ENCODE measurements around the gene NOP9. TPM values are rescaled to one million over a fixed set of nuclear protein-coding genes. Genes with fewer than 3 reads are reported as not detected.
A peak's percentile ranks its signal among the peaks of the same experiment; 100 is the strongest.
"Not testable (repeated sequence)": the region's sequence is repeated elsewhere in the genome, so short reads cannot be mapped to it uniquely, and the experiment has no call there.

Gene NOP9
- total RNA-seq, 3 donors from 2014 or later, result 18.4 to 21.0 (median 19.0) TPM

GRCh38 chr14:24353559-24354481 is 54.2 kb downstream of the NOP9 start:
- Histone ChIP-seq H3K27ac (peak overlapping the region; percentile 58 to 70), H3K9me3 (no peaks in the 10 kb centered on the region), H3K4me3 (no peak overlapping the region), H3K4me1 (no peaks in the 10 kb centered on the region), H3K36me3 (no peaks in the 10 kb centered on the region), H3K27me3 (no peaks in the 10 kb centered on the region)
- no peak for DNase-seq (ENCODE audit: low spot score in 2 of 2)
- intact Hi-C loops (cut with DNase I; ENCODE audit: low total_unique reads), result loop anchor here (5.0 kb wide), 1 partner anchor 792 kb away; no protein-coding TSS in a partner anchor
- TF ChIP-seq POLR2AphosphoS5 (IDR thresholded peaks at IDR 0.05) (no peak), CTCF (IDR thresholded peaks at IDR 0.05) (no peak), POLR2A (IDR thresholded peaks at IDR 0.05) (no peak)

- DNase-seq (ENCODE audit: low spot score in 2 of 2); H3K4me1 ChIP-seq; H3K9me3 ChIP-seq; H3K4me3 ChIP-seq; H3K27me3 ChIP-seq; H3K36me3 ChIP-seq: not testable (repeated sequence)
- peak overlapping the region; percentile 58 to 70 for H3K27ac ChIP-seq
- intact Hi-C loops (cut with DNase I; ENCODE audit: low total_unique reads), result loop anchor here (5.0 kb wide), 1 partner anchor 792 kb away; no protein-coding TSS in a partner anchor
Observed at GRCh38 chr14:24354482-24354825, 54.8 kb downstream of the NOP9 start.

GRCh38 chr14:24355009-24355408 is 55.4 kb downstream of the NOP9 start:
- intact Hi-C loops (cut with DNase I; ENCODE audit: low total_unique reads), result no loop called here
- no peak overlapping the region for H3K4me3 ChIP-seq

GRCh38 chr14:24356208-24356607 is 56.6 kb downstream of the NOP9 start:
- intact Hi-C loops (cut with DNase I; ENCODE audit: low total_unique reads), result no loop called here
- H3K27ac ChIP-seq, result no peak overlapping the region
- TF ChIP-seq CTCF (IDR thresholded peaks at IDR 0.05), result no peak
- TF ChIP-seq POLR2A (IDR thresholded peaks at IDR 0.05), result no peak
- TF ChIP-seq POLR2AphosphoS5 (IDR thresholded peaks at IDR 0.05), result no peak
- no peak overlapping the region for H3K4me3 ChIP-seq
- no peaks in the 10 kb centered on the region for H3K4me1 ChIP-seq
- H3K9me3 ChIP-seq, result no peaks in the 10 kb centered on the region
- DNase-seq (ENCODE audit: low spot score in 2 of 2), result no peak
- no peaks in the 10 kb centered on the region for H3K36me3 ChIP-seq
- no peaks in the 10 kb centered on the region for H3K27me3 ChIP-seq

More at GRCh38 chr14:24355009-24355408, 55.4 kb downstream of the NOP9 start:
- H3K27me3 ChIP-seq, result no peaks in the 10 kb centered on the region
- TF ChIP-seq CTCF (IDR thresholded peaks at IDR 0.05) (no peak), POLR2A (IDR thresholded peaks at IDR 0.05) (no peak), POLR2AphosphoS5 (IDR thresholded peaks at IDR 0.05) (no peak)
- H3K36me3 ChIP-seq, result no peaks in the 10 kb centered on the region
- DNase-seq (ENCODE audit: low spot score in 2 of 2), result no peak
- no peaks in the 10 kb centered on the region for H3K4me1 ChIP-seq
- no peaks in the 10 kb centered on the region for H3K9me3 ChIP-seq
- peak overlapping the region in 1 of 2 donors; percentile 70 for H3K27ac ChIP-seq

Other genes with a start within 250 kb of the NOP9 start
- under 1 TPM; 0.16 to 0.98 (median 0.73) TPM for gene CARMIL3, start 247.8 kb upstream of the NOP9 start, total RNA-seq
- gene CPNE6, start 228.3 kb upstream of the NOP9 start, total RNA-seq, result not detected
- 10 to 100 TPM; 20.5 to 51.5 (median 24.3) TPM for gene PCK2, start 205.5 kb upstream of the NOP9 start, total RNA-seq
- gene DCAF11, start 185.1 kb upstream of the NOP9 start, total RNA-seq, result 10 to 100 TPM; 78.6 to 81.6 (median 80.9) TPM
- 1 to 10 TPM; 2.1 to 5.6 (median 2.5) TPM for gene NRL, start 184.9 kb upstream of the NOP9 start, total RNA-seq
- 1 to 10 TPM; 1.2 to 2.6 (median 1.6) TPM for gene FITM1, start 169.2 kb upstream of the NOP9 start, total RNA-seq
- 100 to 1,000 TPM in 2 of 3 donors, 10 to 100 TPM in 1; 91.1 to 151 (median 135) TPM for gene PSME1, start 163.7 kb upstream of the NOP9 start, total RNA-seq
- 10 to 100 TPM; 13.4 to 19.0 (median 16.5) TPM for gene EMC9, start 158.3 kb upstream of the NOP9 start, total RNA-seq
- gene PSME2, start 153.2 kb upstream of the NOP9 start, total RNA-seq, result 10 to 100 TPM; 22.1 to 69.2 (median 62.1) TPM
- gene RNF31, start 152.4 kb upstream of the NOP9 start, total RNA-seq, result 10 to 100 TPM; 29.1 to 43.8 (median 41.0) TPM
- 10 to 100 TPM; 44.6 to 76.0 (median 54.7) TPM for gene IRF9, start 138.6 kb upstream of the NOP9 start, total RNA-seq
- gene REC8, start 127.8 kb upstream of the NOP9 start, total RNA-seq, result 10 to 100 TPM in 1 of 3 donors, 1 to 10 TPM in 2; 2.9 to 10.2 (median 6.6) TPM
- gene IPO4, start 111.0 kb upstream of the NOP9 start, total RNA-seq, result 10 to 100 TPM; 17.0 to 41.6 (median 21.7) TPM
- 10 to 100 TPM; 52.3 to 75.7 (median 71.1) TPM for gene TM9SF1, start 104.4 kb upstream of the NOP9 start, total RNA-seq
- 1 to 10 TPM in 1 of 3 donors, not detected in 2; 1.3 TPM for gene TSSK4, start 94.2 kb upstream of the NOP9 start, total RNA-seq
- 10 to 100 TPM; 66.5 to 88.8 (median 85.0) TPM for gene CHMP4A, start 86.4 kb upstream of the NOP9 start, total RNA-seq
- 10 to 100 TPM; 13.1 to 20.8 (median 17.1) TPM for gene MDP1, start 83.8 kb upstream of the NOP9 start, total RNA-seq
- 100 to 1,000 TPM; 118 to 165 (median 150) TPM for gene NEDD8, start 67.5 kb upstream of the NOP9 start, total RNA-seq
- gene GMPR2, start 66.9 kb upstream of the NOP9 start, total RNA-seq, result 10 to 100 TPM; 59.3 to 74.6 (median 66.1) TPM
- 10 to 100 TPM; 53.1 to 71.9 (median 55.5) TPM for gene TINF2, start 57.2 kb upstream of the NOP9 start, total RNA-seq
- gene TGM1, start 36.7 kb upstream of the NOP9 start, total RNA-seq, result 10 to 100 TPM in 1 of 3 donors, 1 to 10 TPM in 1, under 1 TPM in 1; 0.32 to 18.7 (median 1.6) TPM
- gene RABGGTA, start 28.3 kb upstream of the NOP9 start, total RNA-seq, result 10 to 100 TPM; 24.8 to 41.6 (median 34.4) TPM
- gene DHRS1, start 70 bp upstream of the NOP9 start, total RNA-seq, result 10 to 100 TPM; 21.9 to 45.7 (median 32.1) TPM
- gene CIDEB, start 8.1 kb downstream of the NOP9 start, total RNA-seq, result 10 to 100 TPM in 2 of 3 donors, 1 to 10 TPM in 1; 8.0 to 14.4 (median 10.4) TPM
- gene LTB4R2, start 10.3 kb downstream of the NOP9 start, total RNA-seq, result 10 to 100 TPM in 1 of 3 donors, 1 to 10 TPM in 2; 8.5 to 11.1 (median 9.4) TPM
- 10 to 100 TPM in 2 of 3 donors, 1 to 10 TPM in 1; 5.7 to 18.4 (median 12.8) TPM for gene LTB4R, start 11.7 kb downstream of the NOP9 start, total RNA-seq
- 10 to 100 TPM; 13.8 to 60.6 (median 27.7) TPM for gene ADCY4, start 35.2 kb downstream of the NOP9 start, total RNA-seq
- 10 to 100 TPM; 10.7 to 13.4 (median 12.0) TPM for gene RIPK3, start 40.1 kb downstream of the NOP9 start, total RNA-seq
- 10 to 100 TPM; 28.6 to 67.2 (median 32.8) TPM for gene NFATC4, start 68.3 kb downstream of the NOP9 start, total RNA-seq
- gene NYNRIN, start 99.2 kb downstream of the NOP9 start, total RNA-seq, result 1 to 10 TPM; 6.4 to 8.2 (median 7.7) TPM
- 1 to 10 TPM; 1.6 to 3.8 (median 2.3) TPM for gene CBLN3, start 129.8 kb downstream of the NOP9 start, total RNA-seq
- 10 to 100 TPM; 48.5 to 68.1 (median 63.9) TPM for gene KHNYN, start 130.1 kb downstream of the NOP9 start, total RNA-seq
- 10 to 100 TPM; 42.1 to 63.4 (median 53.4) TPM for gene SDR39U1, start 142.9 kb downstream of the NOP9 start, total RNA-seq
- gene CMA1, start 208.4 kb downstream of the NOP9 start, total RNA-seq, result 1 to 10 TPM in 1 of 3 donors, under 1 TPM in 1, not detected in 1; 0.66 to 7.2 TPM